Esophagus mucosa (tissue), 1 donor: ENCODE results near the gene DNM1. TPM values are rescaled to one million over a fixed set of nuclear protein-coding genes. Genes with fewer than 3 reads are reported as not detected.
"Not testable (repeated sequence)": the region's sequence is repeated elsewhere in the genome, so short reads cannot be mapped to it uniquely, and the experiment has no call there.

ENCODE experiments used
- ATAC-seq: fragments of 200-7000 bp; cut with Tn5 transposase; one replicate; pipeline ENCODE4 v1.9.1; 2020
- total RNA-seq: library from RNA; stranded (reverse); gene quantifications from one replicate; pipeline ENCODE4 v1.2.4, GENCODE V29; 2023
- donor health status: DM: yes; HTN: yes; CAD: no.

DNM1 gene
- total RNA-seq, 1 donor from 2014 or later, result 2.2 TPM

DNA sequence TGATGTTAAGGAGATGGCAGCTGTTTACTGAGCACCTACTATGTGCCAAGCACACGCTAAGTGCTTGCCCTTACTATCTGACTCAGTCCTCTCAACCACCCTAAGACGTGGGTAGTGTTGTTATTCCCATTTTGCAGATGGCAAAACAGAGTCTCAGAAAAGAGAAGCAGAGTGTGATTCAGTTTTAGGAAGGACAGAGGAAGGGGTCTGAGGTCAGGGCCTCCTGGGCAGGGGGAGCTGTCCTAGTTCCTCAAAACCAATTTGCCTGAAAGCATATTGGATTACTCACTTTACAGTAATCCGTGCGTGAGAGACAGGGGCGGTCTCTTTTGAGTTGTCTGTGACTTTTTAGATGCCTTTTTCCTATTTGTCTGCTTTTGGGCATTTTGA is 23.2 kb downstream of the DNM1 start:
- no peak for ATAC-seq

DNA sequence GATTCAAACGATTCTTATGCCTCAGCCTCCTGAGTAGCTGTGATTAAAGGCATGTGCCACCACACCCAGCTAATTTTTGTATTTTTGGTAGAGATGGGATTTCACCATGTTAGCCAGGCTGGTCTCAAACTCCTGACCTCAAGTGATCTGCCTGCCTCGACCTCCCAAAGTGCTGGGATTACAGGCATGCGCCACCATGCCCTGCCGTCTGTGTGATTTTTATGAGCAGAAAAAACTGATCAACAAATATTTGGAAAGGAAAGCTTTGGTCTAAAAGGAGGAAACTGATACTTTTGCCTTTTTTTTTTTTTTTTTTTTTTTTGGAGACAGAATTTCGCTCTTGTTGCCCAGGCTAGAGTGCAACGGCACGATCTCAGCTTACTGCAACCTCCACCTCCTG is 27.7 kb downstream of the DNM1 start:
- ATAC-seq, result not testable (repeated sequence)

DNA sequence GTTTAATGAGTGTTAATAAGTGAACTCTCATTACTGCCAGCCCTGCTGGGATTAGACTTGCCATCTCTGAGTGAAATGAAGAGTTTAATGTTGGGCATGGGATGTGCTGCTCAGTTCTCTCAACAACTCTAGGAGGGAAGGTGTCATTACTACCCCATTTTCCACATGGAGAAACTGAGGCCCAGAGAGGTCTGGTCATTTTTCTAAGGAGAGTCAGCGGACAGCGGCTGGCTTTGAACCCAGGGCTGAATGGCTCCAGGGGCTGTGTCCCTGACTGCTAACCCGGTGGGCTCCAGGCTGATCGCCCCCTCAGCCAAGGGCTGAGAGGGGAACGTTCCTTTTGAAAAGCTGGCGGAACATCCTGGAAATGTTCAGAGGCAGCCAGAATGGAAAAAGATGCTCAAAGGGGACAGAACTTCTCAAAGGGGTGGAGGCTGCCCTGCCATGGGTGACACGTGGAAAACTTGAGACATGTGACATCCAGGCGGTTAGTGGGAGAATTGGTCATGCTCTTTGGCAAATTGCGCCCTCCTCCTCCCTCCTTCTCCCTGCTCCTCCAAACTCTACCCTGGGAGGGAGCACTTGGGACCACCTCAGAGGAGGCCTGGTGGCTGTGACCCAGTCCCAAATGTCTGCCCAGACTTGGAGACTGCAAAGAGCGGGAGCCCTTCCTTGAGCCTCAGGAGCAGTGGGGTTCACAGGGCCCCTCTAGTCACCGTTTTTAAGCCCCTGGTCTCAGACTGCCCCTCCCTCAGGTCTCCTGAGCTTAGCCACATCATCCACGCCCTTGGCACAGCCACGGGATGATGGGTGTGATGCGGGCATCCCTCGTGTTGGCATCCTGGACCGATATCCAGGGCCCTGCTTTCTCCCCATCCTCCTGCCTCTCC is 28.7 kb downstream of the DNM1 start:
- peak; percentile 16 for ATAC-seq

DNA sequence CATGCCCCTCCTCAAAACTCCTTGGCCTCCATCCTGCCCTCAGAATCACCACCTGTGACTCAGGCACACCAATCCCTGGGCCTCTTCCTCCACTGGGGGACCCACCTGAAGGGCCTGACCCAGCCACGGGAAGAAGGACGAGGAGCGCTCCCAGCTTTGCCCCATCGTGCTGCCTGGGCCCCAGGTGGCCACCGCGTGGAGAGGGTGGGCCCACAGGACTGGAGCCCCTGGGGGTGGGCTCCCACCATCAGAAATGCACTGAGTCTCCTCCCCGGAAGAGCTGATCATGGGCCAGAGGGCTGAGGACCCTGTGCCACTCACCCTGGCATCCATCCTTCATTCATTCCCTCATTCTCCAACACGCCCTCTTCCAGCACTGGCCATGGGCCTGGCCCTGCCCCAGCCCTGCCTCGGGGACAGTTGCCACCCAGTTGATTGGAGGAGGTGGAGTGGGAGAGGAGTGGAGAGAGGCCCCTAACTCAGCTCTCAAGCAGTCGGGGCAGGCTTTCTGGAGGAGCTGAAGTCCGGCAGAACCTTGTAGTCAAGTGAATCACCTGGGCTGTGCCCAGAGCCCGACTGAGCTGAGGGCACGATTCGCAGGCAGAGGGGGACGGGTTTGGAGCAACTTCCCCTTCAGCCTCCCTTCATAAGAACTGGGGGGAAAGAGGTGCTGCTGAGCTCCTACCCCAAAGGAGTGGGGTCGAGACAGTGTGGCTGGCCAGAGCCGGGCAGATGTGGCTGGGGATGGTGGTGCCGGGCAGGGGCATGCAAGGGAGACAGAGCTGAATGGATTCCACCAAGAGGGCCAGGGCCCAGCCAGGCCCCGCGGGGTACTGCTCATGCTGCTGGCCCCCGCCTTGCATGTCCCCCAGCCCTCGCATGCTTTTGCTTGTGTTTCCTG is 29.6 kb downstream of the DNM1 start:
- peak; percentile 40 for ATAC-seq

DNA sequence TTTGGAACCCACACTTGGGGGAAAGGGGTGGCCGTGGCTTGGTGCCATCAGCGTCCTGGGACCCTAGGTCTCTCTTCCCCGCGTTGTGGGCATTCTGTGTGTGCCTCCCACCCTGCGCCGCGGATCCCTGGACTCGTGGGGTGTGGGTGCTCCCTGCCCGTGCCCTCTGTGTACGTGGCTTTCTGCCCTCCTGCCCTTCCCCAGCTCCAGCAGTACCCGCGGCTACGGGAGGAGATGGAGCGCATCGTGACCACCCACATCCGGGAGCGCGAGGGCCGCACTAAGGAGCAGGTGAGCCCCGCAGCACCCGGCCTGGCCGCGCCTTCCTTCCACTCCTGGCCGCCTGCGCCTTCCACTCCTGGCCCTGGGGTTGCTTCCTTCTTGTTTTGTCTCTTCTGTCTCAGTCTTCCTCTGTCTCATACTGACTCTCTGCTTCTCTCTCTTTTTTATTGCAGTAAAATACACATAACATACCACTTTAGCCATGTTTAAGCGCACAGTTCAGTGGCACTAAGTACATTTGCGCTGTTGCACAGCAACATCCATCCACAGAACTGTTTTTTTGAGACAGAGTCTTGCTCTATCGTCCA is 30.7 kb downstream of the DNM1 start:
- ATAC-seq, result no peak

DNA sequence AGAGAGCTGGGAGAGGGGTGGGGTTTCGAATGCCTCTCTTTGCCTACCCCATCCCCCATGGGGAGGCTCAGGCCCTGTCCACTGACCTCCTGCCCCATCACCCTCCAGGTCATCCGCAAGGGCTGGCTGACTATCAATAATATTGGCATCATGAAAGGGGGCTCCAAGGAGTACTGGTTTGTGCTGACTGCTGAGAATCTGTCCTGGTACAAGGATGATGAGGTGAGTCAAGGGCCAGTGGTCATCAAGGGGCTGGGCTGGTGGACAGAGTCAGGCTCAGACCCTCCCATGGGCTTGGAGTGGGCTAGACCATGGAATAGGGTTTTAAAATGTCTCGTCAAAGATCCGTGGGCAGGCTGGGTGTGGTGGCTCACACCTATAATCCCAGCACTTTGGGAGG is 38.9 kb downstream of the DNM1 start:
- ATAC-seq, result no peak

DNA sequence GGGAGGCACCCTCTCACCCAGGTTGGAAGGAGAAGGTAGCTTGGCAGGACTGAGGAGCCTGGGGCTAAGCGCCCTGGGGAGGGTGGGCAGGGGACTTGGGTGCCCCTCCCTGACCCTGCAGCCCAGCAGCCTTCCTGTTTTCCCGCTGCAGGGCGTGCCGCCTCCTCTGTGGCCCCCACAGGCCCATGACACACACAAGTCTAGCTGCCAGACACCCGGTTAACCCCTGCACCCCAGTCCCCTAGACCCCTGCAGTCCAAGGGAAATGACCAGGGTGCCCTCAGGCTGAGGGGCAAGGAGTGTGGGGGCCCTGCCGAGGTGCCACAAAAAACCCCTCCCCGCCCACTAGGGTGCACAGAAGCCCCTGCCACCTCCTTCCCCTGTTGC is 39.6 kb downstream of the DNM1 start:
- no peak for ATAC-seq

DNA sequence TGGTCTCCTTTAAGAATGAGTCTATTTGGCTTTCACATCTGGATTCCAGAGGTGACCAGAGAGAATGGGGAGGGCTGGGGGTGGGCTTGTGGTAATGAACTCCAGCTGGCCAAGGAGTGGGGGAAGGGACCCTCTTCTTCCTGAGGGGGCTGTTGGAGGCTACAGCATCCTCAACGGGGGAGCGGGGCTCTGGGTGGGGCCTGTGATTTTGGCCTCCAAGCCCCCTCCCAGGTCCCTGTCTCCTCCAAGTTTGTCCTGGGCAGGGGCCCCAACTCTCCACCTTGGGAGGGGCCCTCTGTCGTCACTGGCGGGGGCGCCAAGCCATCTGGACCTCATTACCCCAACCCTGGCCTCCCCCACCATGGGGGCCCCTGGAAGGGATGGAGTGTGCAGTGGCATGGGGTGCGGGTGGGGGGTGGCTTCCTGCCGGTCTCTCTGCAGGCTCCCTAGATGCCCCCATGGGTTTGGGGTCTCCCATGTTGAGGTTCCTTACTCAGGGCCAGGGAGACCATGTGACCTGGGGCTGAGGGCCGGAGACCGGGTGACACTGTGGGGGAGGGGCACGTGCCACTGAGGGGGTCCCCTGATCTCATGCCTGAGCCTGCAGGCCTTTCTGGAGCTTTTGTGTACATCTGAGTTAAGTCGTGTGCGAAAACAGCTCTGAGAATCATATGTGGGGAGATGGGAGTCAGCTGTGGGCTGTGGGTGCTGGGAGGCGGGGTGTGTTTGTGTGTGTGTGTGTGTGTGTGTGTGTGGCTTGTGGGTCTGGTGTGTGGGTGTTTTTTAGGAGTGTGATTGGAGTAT is 40.2 kb downstream of the DNM1 start:
- ATAC-seq, result no peak

DNA sequence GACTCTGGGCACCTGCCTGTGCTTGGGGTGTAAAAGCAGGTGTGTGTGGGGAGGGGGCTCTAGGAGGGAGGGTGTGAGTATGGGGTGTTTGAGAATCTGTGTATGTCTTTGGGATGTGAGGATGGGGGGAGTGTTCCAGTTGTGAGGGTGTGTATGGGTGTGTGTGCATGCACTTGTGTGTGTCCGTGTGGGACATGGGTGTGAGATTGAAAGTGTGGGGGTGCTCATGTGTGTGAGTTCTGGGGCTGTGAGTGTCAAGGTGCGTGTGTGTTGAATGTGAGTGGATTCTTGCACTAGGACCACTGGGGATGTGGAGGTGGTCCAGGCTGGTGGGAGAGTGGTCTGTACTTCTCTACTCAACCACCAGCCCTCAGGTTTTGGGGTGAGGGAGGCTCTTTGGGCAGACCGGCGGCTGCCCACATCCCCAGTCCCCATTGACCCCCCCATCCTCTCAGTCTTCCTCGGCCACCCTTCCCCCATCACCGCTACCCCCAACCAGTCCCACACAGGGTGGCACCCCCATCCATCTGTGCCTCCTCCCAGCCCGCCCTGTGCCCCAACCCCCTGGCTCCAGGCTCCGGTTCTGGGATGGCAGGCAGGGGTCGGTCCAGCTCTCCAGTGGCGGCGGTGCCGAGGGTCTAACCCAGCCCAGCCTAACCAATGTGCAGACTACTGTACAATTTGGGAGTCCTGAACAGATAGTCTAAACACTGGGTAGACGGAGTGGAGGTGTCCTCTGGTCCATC is 41.1 kb downstream of the DNM1 start:
- ATAC-seq, result no peak

DNA sequence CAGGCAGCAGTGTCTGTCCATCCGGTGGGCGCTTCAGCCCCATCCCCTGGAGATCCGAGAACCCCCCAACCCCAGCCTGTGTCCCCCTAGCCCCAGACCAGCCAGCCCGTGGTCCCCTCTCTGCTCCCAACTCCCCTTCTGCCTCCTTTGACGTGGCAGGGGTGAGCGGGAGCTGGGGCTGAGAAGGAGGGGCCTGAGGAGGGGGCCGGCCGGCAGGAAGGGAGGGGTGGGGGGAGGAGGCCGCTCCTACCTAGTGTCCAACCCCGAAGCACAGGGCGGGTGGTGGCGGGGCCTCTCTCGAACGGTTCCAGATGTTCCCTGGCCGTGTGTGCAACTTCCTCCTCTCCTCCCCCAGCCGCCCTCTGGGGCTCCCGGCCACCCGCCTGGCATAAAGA is 41.7 kb downstream of the DNM1 start:
- ATAC-seq, result no peak

DNA sequence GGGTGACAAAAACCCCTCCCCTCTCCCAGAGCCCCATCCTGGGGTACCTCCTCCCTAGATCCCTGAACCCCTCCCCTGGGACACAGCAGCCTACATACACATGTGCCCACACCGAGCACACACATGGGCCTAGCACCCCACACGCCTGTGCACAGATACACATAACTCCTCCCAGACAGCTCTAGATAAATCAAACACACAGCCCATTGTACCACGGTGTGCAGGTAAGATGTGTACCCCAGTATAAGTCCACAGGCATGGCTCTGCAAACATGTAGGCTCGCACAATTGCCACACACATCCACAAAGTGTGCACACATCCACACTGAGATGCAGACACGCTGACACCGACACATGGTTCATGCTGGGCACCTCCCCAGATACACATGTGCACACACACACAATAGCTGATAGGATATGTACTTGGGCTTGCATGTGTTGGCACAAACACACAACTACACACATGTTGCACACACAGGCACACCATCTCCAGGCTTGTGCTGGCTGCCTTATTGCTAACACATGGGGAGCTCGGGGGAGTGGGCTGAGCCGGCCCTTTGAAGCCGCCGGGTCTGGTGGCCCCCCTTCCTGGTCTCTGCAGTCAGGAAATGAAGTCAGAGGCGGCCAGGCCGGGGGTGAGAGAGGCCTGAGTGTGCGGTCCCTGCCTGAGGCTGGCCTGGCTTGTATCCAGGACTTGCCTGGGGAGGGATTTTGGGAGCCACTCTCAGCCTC is 42.4 kb downstream of the DNM1 start:
- ATAC-seq, result no peak

DNA sequence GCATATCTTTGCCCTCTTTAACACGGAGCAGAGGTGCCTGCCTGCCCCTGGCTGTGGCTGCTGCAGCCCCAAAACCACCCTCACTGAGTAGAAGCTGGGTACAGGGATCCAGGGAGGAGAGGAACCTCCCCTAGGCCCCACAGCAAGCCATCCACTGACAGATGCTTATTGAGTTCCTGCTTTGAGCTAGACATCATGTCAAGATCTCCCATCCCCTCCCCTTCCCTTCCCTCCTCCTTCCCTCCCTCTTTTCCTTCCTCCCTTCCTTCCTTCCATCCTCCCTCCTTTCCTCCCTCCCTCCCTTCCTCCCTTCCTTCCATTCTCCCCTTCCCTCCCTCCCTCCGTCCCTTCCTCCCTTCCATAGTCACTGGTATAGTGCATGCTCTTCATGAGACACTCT is 43.3 kb downstream of the DNM1 start:
- ATAC-seq, result no peak

DNA sequence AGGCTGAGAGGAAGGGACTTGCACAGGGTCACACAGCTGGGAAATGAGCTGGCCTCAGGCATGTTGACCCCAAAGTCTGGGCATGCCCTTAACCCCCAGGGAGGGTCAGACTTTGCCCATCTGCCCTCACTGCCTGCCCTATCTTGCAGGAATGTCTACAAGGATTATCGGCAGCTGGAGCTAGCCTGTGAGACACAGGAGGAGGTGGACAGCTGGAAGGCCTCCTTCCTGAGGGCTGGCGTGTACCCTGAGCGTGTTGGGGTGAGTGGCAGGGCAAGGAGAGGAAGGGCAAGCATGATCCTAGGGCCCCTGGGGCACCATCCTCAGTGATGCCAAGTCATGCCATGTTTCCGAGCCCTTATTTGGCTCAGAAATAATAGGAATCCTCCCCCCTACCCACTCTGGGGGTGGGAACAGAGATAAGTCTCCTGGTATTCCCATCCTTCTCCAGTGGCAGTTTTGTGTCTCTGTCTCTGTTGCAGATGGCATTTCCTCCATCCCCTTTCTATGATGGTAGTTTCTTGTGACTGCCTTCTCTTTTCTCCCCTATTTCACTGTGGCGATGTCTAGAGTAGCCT is 44.1 kb downstream of the DNM1 start:
- ATAC-seq, result no peak

DNA sequence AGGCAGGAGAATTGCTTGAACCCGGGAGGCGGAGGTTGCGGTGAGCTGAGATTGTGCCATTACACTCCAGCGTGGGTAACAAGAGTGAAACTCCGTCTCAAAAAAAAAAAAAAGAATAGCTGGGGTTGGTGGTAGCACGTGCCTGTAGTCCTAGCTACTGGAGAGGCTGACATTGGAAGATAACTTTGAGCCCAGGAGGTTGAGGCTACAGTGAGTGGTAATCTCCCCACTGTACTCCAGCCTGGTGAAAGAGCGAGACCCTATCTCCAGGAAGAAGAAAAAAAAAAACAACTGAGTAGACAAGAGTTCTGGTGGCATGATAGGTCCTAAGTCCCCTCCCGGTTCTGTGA is 46.4 kb downstream of the DNM1 start:
- no peak for ATAC-seq

DNA sequence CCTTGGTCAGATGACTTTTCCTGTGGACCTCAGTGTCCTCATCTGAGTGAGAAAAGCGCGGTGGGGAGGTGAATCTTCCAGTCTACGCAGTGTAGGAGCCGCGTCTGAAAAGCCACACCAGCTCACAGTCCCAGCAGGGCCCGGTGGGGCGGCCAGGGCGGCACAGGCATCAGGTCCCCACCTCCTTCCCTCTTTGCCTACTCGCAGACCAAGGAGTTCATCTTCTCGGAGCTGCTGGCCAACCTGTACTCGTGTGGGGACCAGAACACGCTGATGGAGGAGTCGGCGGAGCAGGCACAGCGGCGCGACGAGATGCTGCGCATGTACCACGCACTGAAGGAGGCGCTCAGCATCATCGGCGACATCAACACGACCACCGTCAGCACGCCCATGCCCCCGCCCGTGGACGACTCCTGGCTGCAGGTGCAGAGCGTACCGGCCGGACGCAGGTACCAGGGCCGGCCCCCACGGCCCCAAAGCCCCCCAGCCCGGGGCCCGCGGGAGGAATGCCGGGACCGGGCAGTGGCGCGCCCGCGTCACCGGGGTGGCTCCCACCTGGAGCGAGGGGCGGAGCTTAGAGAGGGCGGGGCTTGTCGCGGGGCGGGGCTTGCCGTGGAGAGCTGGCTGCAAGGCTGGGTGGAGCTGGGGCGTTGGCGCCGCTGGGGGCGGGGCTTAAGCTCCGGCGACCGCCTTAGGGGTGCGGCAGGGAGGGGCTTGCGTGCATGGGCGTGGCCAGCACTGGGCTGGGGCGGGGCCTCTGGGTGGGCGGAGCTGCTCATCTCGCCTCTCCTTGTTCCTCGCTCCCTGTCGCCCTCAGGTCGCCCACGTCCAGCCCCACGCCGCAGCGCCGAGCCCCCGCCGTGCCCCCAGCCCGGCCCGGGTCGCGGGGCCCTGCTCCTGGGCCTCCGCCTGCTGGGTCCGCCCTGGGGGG is 47.0 kb downstream of the DNM1 start:
- peak; percentile 96 for ATAC-seq

DNA sequence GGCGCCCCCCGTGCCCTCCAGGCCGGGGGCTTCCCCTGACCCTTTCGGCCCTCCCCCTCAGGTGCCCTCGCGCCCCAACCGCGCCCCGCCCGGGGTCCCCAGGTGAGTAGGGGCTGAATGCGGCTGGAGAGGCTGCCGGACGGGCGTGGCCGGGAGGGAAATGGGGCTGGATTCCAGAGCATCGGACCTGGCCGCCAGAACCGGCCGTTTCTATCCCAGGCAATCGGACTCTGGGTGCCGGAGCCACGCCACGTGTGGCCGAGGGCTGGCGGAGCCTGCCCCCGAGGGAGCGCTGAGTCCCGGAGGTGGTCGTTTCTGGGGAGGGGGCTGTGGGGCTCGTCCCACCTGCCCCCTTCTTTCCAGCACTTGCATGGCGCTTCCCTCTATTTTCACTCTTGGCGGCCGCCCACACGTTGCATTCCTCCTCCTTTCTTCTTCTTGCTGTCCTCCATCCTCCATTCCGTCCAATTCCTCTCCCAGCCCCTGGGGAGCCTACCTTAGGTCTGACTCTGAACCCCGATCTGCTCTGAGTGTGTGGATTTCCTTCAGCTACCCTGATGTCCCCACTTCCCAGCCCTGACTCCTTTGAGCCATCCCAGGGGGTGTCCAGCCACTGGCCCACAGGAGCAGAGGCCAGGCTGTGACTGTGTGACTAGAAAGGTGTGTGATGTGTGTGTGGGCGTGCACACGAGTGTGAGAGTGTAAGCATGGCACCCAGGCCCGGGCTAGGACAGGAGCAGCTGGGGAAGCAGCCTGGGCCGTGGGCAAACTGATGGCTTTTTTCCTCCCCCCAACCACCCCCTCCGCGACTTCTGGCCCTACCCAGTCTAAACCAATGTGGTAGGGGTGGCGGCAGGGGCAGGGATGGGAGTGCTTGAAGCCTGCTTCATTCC is 47.9 kb downstream of the DNM1 start:
- ATAC-seq, result no peak

DNA sequence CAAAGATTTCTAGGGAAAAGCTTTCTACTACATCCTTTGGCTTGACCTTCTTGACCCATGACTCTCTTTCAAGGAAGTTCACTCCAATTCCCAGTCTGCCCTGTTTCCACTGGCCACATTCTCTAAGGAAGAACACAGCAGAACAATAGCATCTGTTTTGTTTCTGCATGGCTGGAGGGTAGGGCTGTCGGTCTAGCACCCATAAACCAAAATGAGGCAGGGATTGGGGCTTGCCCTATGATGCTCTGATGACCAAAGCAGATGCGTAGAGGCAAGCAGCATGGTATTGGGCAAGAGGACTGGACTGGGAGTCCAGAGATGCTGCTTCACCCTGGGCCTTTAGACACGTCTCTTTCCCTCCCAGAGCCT is 48.5 kb downstream of the DNM1 start:
- no peak for ATAC-seq

DNA sequence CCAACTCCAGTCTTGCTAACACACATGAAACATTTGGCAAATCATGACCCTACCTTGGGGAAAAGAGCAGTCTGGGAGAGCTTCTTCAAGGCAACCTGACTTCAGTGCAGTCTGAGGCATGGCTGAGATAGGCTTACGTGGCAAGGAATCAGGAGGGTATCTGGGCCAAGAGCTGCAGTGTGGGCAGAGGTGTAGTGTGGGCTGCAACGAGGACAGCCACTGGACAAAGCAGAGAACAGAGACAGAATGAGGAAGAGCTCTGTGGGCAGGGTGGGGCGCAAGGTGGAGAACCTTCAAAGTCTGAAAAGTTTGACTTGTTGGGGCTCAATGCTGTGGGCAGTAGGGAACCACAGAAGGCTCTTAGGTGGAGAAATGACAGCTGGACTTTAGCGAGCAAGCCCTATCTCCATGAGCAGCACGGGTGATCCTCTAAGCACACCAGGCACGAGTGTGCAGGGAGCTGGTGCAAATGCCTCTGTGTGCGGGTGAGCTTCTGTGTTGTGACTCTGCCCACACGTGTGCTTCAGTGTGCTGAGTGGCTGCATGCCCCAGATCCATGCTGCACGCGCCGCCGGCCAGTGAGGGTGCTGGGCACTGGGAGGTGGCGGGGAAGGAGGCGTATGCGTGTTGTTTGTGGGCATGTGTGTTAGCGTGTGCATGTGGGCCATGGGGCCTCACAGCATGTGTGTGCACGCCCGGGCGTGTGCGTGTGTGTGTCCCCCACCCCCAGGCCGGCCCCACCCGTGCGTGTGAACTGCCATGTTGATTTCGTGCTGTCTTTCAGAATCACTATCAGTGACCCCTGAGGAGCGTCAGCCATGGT is 49.3 kb downstream of the DNM1 start:
- no peak for ATAC-seq
